HFFc6 (cell line): Measurements from ENCODE around the gene PSMG3. TPM values are rescaled to one million over a fixed set of nuclear protein-coding genes. Genes with fewer than 3 reads are reported as not detected.

Experiments used
- DNase-seq: peaks from one replicate; pipeline ENCODE4 v3.0.0-alpha.2; 2018
- H3K27ac Mint-ChIP-seq: 2 replicates; pipeline ENCODE4 v1.8.0; 2020; ENCODE audit warnings: mild to moderate bottlenecking, mixed read lengths
- H3K27me3 Mint-ChIP-seq: 2 replicates; pipeline ENCODE4 v1.8.0; 2021; ENCODE audit warnings: mild to moderate bottlenecking, moderate library complexity, mixed read lengths; ENCODE audit not compliant: insufficient read depth
- H3K36me3 Mint-ChIP-seq: 2 replicates; pipeline ENCODE4 v1.8.0; 2021; ENCODE audit warnings: low read depth, mixed read lengths
- H3K4me1 Mint-ChIP-seq: 2 replicates; pipeline ENCODE4 v1.8.0; 2020; ENCODE audit warnings: low read depth, mixed read lengths
- H3K4me3 Mint-ChIP-seq: 2 replicates; pipeline ENCODE4 v1.8.0; 2020; ENCODE audit warnings: mild to moderate bottlenecking, moderate library complexity, mixed read lengths
- H3K9me3 Mint-ChIP-seq: 2 replicates; pipeline ENCODE4 v1.8.0; 2020; ENCODE audit warnings: mild to moderate bottlenecking, mixed read lengths
- total RNA-seq, 6 experiments: library from RNA; stranded (reverse); fragmentation: NEBNext Ultra II Directional; extraction: Animal tissue kit (Norgen Biotek cat#: 25700); gene quantifications; 2 replicates in 1 of 6; 3 replicates in 5 of 6; pipeline ENCODE4 v1.2.3, GENCODE V29; 2021
- TF ChIP-seq, protein P1 (sequence below): fragments of 200-600 bp; sonication (generic); IDR thresholded peaks from 2 replicates; pipeline ENCODE4 v1.5.0; 2021; ENCODE audit warnings: antibody characterized with exemption, mild to moderate bottlenecking

Gene PSMG3
- total RNA-seq, 6 experiments from 2014 or later = 25.6 to 31.0 (median 28.2) TPM

DNA sequence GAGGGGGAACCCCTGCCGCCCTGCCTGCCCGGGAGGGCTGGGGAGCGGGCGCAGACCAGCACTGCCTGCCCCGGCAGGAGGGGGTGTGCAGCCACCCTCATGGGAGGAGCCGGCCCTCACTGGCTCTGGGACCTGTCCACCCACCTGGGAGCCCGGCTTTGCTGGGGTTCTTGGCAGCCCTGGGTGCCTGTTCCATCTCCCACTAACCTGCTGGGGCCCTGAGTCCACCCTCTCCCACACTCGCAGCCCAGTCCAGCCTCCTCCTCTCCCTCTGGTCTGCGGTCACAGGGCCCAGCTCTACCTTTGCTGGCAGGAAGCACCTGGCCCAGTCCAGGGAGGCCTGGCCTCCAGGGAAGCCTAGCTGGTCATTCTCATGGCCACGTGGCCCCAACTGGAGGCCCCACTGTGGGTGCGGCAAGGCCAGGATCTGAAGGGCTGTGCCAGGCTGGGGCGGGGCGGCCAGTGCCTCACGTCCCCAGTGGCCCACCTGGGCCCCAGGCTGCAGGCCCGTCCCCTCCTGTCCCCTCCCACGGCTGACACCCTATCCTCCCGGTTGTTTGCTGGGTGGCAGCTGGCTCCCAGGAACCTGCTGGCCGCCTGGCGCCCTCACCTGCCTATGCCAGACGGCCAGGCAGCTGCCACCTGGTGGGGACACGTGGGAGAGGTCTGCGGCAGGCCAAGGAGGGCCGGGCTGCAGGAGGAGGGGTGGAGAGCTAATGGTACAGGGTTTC, 13.9 kb downstream of the PSMG3 start, which contains the start of gene TMEM184A:
Gene TMEM184A (minus strand): TSS at position 393 of the 731 bp plus-strand sequence. CDS start 721 bp downstream, outside the sequence.
- TF ChIP-seq, protein P1, sequence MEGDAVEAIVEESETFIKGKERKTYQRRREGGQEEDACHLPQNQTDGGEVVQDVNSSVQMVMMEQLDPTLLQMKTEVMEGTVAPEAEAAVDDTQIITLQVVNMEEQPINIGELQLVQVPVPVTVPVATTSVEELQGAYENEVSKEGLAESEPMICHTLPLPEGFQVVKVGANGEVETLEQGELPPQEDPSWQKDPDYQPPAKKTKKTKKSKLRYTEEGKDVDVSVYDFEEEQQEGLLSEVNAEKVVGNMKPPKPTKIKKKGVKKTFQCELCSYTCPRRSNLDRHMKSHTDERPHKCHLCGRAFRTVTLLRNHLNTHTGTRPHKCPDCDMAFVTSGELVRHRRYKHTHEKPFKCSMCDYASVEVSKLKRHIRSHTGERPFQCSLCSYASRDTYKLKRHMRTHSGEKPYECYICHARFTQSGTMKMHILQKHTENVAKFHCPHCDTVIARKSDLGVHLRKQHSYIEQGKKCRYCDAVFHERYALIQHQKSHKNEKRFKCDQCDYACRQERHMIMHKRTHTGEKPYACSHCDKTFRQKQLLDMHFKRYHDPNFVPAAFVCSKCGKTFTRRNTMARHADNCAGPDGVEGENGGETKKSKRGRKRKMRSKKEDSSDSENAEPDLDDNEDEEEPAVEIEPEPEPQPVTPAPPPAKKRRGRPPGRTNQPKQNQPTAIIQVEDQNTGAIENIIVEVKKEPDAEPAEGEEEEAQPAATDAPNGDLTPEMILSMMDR = peak; percentile 63
- no peaks in the 10 kb centered on the region for H3K9me3 Mint-ChIP-seq
- H3K36me3 Mint-ChIP-seq = no peaks in the 10 kb centered on the region
- H3K4me1 Mint-ChIP-seq = peaks cover 14% of the 10 kb centered on the region
- no peak for DNase-seq
- H3K4me3 Mint-ChIP-seq = peak within 1 kb of the TSS; percentile 47
- H3K27me3 Mint-ChIP-seq = no peaks in the 10 kb centered on the region; the same call in none of the 2 replicates
- peak within 1 kb of the TSS; percentile 66 for H3K27ac Mint-ChIP-seq

DNA sequence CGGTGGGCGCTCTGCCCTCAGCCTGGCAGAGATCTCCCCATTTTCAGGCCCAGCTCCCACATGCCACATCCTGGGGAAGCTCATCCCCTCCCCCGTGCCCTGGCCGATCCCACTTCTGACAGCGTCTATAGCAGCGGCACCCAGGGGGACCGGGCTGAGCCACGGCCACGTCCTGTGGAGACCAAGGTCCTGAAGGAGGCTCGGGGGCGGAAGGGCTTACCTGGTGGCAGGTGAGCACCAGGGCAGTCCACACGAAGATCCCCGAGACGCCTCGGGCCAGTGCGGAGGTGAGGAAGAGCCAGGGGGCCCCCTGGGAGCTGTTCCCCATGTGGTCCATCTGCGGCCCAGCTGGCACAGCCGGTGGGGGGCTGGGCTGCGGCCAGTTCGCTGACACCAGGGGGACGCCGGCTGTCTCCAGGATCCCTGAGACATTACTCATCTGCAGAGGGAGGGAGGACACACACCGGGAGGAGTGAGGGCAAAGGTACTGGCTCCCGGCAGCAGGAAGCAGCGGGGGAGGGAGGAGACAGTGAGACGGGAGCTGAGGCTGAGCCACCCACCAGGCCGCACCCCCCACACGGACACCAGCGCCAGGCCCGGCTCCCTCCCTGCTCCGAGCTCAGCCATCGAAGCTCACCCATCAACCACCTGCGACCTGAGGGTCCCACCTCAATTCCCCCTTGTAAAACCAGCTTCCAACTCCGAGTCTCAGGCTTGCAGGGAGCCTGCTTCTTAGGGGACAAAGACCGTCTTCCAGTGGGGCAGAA, 14.6 kb downstream of the PSMG3 start:
- Mint-ChIP-seq H3K9me3 (no peaks in the 10 kb centered on the region), H3K27me3 (no peaks in the 10 kb centered on the region; the same call in none of the 2 replicates), H3K36me3 (no peaks in the 10 kb centered on the region), H3K27ac (peak overlapping the region; percentile 66), H3K4me3 (peak overlapping the region; percentile 47), H3K4me1 (peaks cover 14% of the 10 kb centered on the region)
- TF ChIP-seq, protein P1 = peak; percentile 23
- peak; percentile 85 for DNase-seq

DNA sequence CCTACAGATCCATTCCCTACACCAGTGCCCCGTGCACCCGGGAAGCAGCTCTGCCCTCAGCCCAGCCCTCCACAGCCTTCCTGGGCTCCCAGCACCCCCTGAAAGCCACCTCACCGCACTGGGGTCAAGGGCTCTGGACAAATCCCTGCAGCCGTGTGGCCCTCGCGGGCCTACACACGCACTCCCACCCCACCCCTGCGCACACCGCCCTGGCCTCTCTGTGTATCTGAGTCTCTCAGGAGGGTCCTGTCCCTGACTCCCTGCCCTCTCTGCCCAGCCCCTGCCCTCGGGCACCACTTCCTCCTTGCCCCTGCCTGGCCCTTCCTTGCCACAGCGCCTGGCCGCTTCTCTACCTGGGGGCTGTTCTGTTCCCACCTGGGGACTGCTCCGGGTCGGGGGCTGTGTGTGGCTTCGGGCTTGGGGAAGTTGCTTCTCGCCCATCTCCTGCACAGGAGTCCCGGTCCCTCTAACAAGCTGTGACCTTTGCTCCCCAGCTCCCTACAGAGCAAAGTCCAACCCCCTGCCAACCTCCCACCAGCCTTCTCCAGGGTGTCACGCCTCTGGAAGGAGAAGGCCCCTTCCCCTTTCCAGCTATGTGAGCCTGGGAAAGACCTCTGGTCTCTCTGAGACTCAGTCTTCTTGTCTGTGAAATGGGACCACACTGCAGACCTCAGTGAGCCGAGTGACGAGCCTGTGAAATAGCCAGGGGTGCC, 15.3 kb downstream of the PSMG3 start:
- Mint-ChIP-seq H3K9me3 (no peaks in the 10 kb centered on the region), H3K4me3 (peak overlapping the region; percentile 47; the same call in 1 of the 2 replicates), H3K4me1 (peaks cover 14% of the 10 kb centered on the region), H3K27me3 (no peaks in the 10 kb centered on the region; the same call in none of the 2 replicates), H3K36me3 (no peaks in the 10 kb centered on the region), H3K27ac (peak overlapping the region; percentile 66; the same call in 1 of the 2 replicates)
- TF ChIP-seq, protein P1 = no peak
- DNase-seq = no peak

DNA sequence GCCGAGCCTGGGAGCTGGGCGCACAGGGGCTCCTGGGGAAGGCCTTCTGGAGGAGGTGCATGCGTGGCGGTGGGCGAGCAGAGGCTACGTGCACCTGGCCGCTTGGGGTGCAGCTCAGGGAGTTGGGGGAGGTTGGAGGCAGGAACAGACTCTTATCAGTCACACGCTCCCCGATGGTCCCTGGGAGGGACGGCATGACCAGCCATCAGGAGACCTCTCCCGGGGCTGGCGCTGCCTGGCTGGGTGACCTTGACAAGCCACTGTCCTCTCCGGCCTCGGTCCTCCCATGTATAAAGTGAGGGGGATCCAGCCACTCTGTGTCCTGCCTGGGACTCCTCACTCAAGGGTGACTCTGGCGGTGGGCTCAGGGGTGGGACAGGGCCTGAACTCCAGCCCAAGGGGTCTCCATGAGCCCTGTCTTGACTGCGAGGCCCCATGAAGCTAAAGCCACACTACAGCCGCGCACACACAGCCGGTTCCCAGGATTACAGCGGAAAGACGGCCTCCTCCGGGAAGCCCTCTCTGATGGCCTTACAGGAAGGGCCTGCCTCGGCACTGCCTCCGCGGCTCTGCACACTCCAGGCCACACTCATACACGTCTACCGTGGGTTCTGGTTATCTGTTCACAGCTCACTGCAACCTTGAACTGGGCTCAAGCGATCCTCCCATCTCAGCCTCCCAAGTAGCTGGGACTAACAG, 16.2 kb downstream of the PSMG3 start:
- H3K4me1 Mint-ChIP-seq = peaks cover 14% of the 10 kb centered on the region
- no peaks in the 10 kb centered on the region for H3K9me3 Mint-ChIP-seq
- H3K27ac Mint-ChIP-seq = 0 out of 2 replicates have a peak overlapping the region, but pooled peaks have one; percentile 11
- H3K4me3 Mint-ChIP-seq = no peak overlapping the region
- H3K36me3 Mint-ChIP-seq = no peaks in the 10 kb centered on the region
- H3K27me3 Mint-ChIP-seq = no peaks in the 10 kb centered on the region; the same call in none of the 2 replicates
- TF ChIP-seq, protein P1 = no peak
- no peak for DNase-seq

DNA sequence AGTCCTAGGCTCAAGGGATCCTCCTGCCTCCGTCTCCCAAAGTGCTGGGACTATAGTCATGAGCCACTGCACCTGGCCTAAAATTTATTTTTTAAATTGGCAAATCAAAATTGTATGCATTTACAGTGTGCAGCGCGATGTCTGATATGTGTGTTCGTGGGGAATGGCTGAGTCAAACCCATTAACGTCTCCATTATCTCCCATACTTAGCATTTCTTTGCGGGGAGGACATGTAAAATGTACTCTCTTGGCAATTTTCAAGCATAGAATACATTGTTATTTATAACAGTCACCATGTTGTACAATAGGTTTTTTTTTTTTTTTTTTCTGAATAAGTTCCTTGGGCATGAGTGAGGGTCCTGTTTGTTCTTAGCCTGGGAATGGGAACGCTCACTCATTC, 17.6 kb downstream of the PSMG3 start:
- no peaks in the 10 kb centered on the region for H3K36me3 Mint-ChIP-seq
- TF ChIP-seq, protein P1 = no peak
- no peak for DNase-seq
- peaks cover 3% of the 10 kb centered on the region for H3K27me3 Mint-ChIP-seq
- H3K27ac Mint-ChIP-seq = no peak overlapping the region
- peaks cover 14% of the 10 kb centered on the region for H3K4me1 Mint-ChIP-seq
- H3K4me3 Mint-ChIP-seq = no peak overlapping the region
- H3K9me3 Mint-ChIP-seq = no peaks in the 10 kb centered on the region
